GM18520 (cell line): ENCODE results near the gene SLC9C2.
"Not testable (repeated sequence)": the region's sequence is repeated elsewhere in the genome, so short reads cannot be mapped to it uniquely, and the experiment has no call there.

Experiments used
- ATAC-seq: cut with Tn5 transposase; IDR thresholded peaks from one replicate; pipeline ENCODE4 v1.9.1; 2021; ENCODE audit not compliant: unreplicated experiment

Gene SLC9C2

GRCh38 chr1:173529106-173529505 is 73.8 kb downstream of the SLC9C2 start:
- no peak for ATAC-seq

- no peak for ATAC-seq
These were observed 75.6 kb downstream of the SLC9C2 start for GRCh38 chr1:173527151-173527826.

GRCh38 chr1:173525926-173526325 is 76.9 kb downstream of the SLC9C2 start:
- ATAC-seq: no peak

- ATAC-seq: no peak
These were observed 79.5 kb downstream of the SLC9C2 start for GRCh38 chr1:173523329-173523728.

- ATAC-seq: no peak
These were observed 82.1 kb downstream of the SLC9C2 start for GRCh38 chr1:173520799-173521198.

GRCh38 chr1:173514503-173514902 is 88.4 kb downstream of the SLC9C2 start:
- ATAC-seq: not testable (repeated sequence)

- no peak for ATAC-seq
These were observed 93.1 kb downstream of the SLC9C2 start for GRCh38 chr1:173509797-173510196.

GRCh38 chr1:173508541-173508940 is 94.3 kb downstream of the SLC9C2 start:
- no peak for ATAC-seq

- no peak for ATAC-seq
These were observed 95.0 kb downstream of the SLC9C2 start for GRCh38 chr1:173507847-173508209.

- ATAC-seq: no peak
These were observed 95.5 kb downstream of the SLC9C2 start for GRCh38 chr1:173507205-173507846.

GRCh38 chr1:173506437-173506836 is 96.4 kb downstream of the SLC9C2 start:
- no peak for ATAC-seq

- ATAC-seq: no peak
These were observed 97.5 kb downstream of the SLC9C2 start for GRCh38 chr1:173505391-173505790.

GRCh38 chr1:173504268-173504667 is 98.6 kb downstream of the SLC9C2 start:
- no peak for ATAC-seq

- ATAC-seq: no peak
These were observed 99.5 kb downstream of the SLC9C2 start for GRCh38 chr1:173503391-173503790.

GRCh38 chr1:173502104-173502503 is 100.8 kb downstream of the SLC9C2 start:
- no peak for ATAC-seq

GRCh38 chr1:173499729-173500128 is 103.1 kb downstream of the SLC9C2 start:
- no peak for ATAC-seq

GRCh38 chr1:173496757-173497320 is 106.0 kb downstream of the SLC9C2 start:
- ATAC-seq: no peak

- no peak for ATAC-seq
These were observed 107.1 kb downstream of the SLC9C2 start for GRCh38 chr1:173495609-173496267.

GRCh38 chr1:173493125-173493524 is 109.7 kb downstream of the SLC9C2 start:
- ATAC-seq: not testable (repeated sequence)

GRCh38 chr1:173491508-173491907 is 111.4 kb downstream of the SLC9C2 start:
- no peak for ATAC-seq

GRCh38 chr1:173489929-173490328 is 112.9 kb downstream of the SLC9C2 start:
- ATAC-seq: no peak

- ATAC-seq: no peak
These were observed 113.7 kb downstream of the SLC9C2 start for GRCh38 chr1:173489149-173489600.
